ENCODE measurements around the gene CDHR2.

Gene CDHR2

GRCh38 chr5:176644878-176645670, 95.9 kb downstream of the CDHR2 start:
- DNase-seq = no peak

Measured in CD4-positive, alpha-beta T cell treated with Interferon gamma for 1 hour (primary cell).